HG03108 (cell line): ENCODE results near the gene HSPG2.

ENCODE experiments used
- ATAC-seq: cut with Tn5 transposase; IDR thresholded peaks from one replicate; pipeline ENCODE4 v1.9.1; 2021; ENCODE audit warnings: moderate library complexity; ENCODE audit not compliant: unreplicated experiment

The HSPG2 gene

DNA sequence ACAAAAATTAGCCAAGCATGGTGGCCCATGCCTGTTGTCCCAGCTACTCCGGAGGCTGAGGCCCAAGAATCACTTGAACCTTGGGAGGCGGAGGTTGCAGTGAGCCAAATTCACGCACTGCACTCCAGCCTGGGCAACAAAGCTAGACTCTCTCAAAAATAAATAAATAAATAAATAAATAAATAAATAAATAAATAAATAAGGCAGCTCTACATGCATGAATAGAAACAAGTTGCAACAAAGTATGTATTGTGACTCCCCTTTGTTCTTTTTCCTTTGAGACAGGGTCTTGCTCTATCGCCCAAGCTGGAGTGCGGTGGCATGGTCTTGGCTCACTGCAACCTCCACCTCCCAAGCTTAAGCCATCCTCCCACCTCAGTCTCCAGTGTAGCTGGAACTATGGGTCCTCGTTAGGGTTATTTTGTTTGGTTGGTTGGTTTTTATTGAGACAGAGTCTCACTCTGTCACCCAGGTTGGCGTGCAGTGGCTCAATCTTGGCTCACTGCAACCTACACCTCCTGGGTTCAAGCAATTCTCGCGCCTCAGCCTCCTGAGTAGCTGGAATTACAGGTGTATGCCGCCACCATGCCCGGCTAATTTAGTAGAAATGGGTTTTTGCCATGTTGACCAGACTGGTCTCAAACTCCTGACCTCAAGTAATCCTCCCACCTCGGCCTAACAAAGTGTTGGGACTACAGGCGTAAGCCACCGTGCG lies 162.1 kb downstream of the HSPG2 start:
- no peak for ATAC-seq

DNA sequence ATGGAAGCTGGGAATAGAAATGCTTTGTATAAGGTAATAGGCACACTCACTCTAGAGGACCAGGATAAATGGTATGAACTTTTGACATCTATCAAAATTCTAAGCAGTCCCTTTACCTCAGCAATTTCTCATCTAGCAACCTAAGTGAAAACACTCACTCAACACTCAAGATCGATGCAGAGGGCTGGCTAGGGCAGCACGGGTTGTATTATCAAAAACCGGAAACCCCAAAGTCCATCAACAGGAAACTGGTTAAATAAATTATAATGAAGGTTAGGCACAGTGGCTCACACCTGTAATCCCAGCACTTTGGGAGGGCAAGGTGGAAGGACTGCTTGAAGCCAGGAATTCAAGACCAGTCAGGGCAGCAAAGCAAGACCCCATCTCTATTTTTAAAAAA lies 163.5 kb downstream of the HSPG2 start:
- ATAC-seq = peak; percentile 63
